Measurements from ENCODE around the gene MAP4K5.
A peak's percentile ranks its signal among the peaks of the same experiment; 100 is the strongest.
"Not testable (repeated sequence)": the region's sequence is repeated elsewhere in the genome, so short reads cannot be mapped to it uniquely, and the experiment has no call there.

Gene MAP4K5

DNA sequence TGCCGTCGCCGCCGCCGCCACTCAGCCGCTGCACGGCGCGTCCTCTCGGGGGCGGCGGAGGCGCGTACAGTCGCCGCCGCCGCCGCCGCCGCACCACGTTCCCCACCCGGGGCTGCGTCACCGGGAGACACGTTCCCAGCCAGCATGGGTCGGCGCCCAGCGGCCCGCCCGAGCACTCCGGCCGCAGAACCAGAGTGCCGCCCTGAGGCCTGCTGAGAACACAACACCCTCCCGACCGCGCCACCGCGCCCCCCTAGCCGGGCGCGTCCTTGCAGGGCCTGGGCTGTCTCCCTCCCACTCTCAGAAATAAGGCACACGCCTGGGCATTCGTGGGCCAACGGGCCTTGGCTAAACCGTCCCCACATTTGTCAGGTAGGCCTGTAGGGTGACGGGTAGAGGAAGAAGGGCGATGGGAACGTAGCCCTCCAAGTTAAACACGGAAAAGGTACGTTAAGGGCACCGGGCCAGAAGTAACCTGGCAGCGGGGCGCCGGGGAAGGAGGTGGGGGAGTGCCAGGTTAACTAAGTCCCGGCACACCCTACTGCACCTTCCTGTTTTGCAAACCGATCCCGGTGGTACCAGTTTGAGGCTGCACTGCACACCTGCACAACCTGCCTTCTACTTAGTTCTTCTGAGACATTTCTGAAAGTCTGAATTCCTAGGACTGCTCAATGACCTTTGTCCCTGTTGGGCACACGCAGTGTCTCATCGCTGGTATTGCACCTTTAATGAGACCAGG, at the start of gene MAP4K5:
MAP4K5 (minus strand) TSS at position 68 of the 739 bp plus-strand sequence. CDS start 520 bp downstream, outside the sequence.
- DNase-seq: peak; percentile 90

DNA sequence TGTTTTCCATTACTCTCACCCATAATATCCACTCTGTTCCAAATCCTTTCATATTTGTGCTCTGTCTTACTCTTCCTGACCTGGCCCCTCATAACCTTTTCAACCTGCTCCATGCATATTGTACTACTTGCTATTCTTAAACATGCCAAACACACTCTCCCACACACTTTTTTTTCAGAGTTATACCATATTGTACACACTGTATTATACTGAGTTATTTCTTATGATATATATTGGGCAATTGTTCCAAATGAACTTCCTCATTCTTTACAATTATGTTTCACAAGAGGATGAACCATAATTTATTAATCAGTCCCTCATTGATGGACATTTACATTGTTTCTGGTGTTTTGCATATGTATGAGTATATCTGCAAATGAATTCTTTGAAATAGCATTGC, 46.1 kb upstream of the MAP4K5 start:
- DNase-seq: no peak

DNA sequence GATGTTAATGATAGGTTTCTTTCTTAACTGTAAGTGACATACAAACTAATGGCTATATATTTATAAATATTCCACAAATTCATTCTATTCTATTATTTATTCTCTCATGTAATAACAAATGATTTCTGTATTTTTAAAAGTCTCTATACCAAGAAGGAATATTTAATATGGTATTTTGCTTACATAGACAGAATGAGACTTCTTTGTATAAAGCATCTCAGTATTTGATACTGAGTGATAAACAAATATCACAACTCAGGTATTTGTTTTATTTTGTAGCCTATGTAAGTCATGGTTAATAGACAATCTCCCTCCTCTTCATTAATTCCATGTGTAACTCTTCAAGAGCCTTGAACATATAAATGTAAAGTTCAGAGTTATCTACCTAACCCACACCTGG, 45.6 kb upstream of the MAP4K5 start:
- DNase-seq: no peak

DNA sequence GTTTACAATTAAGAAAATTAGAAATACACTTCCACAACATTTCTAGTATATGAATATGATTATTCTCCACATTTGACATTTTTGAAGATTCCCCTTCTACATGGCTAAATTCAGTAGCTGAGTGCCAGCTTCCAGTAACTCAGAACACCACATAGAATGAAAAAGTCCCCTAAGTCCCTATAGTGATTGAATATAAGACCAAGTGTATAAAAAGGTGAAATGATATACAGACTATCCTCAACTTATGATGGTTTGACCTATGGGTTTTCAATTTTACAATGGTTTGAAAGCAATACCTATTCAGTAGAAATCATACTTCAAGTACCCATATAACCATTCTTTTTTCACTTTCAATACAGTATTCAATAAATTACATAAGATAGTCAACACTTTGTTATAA, 43.4 kb upstream of the MAP4K5 start:
- DNase-seq: no peak

DNA sequence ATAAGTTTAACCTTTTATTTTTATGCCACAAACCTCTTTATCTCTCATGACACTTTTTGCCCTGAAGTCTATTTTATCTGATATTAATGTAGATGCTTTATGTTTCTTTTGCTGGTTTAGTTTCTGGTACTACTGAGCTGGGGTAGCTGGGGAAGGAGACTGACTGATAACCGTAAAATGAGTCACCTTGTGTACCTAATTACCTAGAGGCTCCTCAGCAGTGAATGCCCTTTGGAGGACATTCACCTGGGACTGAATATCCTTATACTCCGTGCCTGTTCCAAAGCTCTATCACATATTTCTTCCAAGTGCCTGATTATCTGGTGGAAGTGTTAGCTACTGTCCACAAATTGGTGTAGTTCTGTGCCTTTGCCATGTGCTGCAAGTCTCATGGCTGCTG, 41.5 kb upstream of the MAP4K5 start:
- DNase-seq: no peak

DNA sequence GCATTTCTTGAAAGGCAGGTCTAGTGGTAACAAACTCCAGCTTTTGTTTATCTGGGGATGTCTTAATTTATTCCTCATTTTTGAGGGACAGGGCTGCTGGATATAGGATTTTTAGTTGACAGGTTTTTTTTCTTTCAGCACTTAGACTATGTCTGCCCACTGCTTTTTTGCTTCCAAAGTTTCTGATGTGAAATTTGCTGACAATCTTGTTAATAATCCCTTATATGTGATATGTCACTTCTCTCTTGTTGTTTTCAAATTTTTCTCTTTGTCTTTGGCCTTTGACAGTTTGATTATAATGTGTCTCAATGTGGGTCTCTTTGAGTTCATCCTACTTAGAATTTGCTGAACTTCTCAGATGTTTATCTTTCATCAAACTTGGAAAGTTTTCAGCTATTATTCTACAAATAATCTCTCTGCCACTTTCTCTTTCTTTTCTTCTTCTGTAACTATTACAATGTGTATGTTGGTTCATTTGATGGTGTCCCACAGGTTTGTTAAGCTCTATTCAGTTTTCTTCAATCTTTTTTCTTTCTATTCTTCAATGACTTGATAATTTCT, 37.4 kb upstream of the MAP4K5 start:
- DNase-seq: no peak

DNA sequence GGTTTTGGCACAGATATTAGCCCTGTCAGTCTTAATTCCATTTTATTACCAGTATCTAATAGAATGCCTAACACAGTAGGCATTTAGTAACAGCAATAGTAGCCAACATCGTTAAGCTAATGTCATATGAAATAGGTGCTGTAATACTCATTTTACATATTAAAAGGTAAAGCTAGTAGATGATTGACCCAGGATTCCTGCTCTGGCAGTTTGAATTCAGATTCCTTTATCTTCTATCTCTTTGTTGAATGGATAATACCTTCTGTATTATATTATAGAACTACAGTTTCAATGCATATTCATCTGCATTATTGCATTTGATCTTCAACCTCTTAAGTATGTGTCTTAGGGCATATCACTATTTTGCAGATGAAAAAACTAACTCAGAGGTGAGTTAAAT, 30.5 kb upstream of the MAP4K5 start:
- DNase-seq: no peak

DNA sequence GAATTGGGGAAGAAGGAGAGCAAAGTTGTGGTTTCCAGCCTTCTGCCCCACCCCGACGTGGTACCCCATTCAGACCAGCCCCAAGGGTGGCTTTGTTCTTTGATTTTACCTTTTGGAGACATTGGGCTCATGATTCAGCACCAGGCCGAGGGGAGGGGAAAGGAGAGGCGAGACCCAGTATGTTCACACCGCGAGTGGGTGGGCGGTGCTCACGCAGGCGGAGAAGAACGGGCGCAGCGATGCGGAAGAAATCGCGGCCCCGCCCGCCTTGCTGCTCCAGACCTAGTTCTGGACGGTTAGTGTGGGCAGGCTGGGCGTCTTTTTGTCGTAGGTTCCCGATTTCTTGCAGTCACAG, 28.5 kb upstream of the MAP4K5 start:
- peak; percentile 46 for DNase-seq

DNA sequence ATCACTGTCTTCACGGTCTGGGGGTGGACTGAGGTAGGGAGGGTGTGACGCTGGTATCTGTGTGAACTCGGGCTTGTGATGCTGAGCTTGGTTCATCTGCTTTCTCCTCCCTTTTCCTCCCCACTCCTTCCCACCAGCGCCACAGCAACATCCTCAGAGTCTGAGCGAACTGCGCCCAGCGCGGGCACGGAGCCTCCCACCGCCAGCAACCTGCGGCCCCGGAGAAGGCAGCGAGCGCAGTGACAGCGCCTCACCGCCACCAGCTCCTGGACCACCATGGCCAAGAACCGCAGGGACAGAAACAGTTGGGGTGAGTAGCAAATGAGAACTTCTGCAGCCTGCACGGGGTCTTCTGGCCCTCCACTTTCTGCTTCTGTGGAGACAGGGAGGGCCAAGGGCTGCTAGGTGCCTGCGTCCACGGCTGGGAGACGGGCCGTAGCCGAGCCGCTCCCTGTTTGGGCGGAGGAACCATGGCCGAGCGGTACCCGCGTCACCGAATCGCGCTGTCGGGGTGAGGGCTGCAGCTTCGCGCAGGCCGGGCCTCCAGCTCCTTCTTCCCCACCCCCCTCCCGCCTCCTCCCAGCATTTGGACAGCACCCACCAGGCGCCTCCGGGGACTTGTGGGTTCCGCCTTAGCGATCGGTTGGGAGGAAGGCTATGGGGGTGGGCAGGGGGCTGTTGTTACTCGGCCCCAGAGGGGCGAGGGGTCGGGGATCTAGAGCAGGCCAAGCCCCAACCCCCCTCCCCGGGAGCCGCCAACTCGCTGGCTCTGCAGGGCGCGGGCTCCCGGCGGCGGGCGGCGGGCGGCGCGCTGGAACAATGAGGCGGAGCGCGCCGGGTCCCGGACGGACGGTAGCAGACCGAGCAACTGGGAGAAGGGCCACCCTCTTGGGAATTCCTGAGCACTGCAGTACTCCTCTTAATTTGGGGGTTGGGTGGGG, 27.9 kb upstream of the MAP4K5 start, which contains the start of gene ATL1:
ATL1 (plus strand) TSS at position 156 of the 941 bp plus-strand sequence; CDS start at position 277, 121 bp downstream.
- peak; percentile 49 for DNase-seq

DNA sequence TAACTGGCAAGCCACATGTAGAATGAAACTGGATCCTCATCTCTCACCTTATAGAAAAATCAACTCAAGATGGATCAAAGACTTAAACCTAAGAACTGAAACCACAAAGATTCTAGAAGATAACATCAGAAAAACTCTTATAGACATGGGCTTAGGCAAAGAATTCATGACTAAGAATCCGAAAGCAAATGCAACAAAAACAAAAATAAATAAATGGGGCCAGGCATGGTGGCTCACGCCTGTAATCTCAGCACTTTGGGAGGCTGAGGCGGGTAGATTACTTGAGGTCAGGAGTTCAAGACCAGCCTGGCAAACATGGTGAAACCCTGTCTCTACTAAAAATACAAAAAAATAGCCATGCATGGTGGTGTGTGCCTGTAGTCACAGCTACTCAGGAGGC, 20.4 kb upstream of the MAP4K5 start:
- DNase-seq: not testable (repeated sequence)

DNA sequence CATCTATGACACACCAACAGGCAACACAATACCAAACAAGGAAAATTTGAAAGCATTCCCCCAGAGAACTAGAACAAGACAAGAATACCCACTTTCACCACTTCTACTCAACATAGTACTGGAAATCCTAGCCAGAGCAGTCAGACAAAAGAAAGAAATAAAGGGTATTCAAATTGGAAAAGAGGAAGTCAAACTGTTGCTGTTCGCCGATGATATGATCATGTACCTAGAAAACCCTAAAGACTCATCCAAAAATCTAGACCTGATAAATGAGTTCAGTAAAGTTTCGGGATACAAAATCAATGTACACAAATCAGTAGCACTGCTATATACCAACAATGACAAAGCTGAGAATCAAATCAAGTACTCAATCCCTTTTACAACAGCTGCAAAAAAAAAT, 19.5 kb upstream of the MAP4K5 start:
- DNase-seq: no peak

DNA sequence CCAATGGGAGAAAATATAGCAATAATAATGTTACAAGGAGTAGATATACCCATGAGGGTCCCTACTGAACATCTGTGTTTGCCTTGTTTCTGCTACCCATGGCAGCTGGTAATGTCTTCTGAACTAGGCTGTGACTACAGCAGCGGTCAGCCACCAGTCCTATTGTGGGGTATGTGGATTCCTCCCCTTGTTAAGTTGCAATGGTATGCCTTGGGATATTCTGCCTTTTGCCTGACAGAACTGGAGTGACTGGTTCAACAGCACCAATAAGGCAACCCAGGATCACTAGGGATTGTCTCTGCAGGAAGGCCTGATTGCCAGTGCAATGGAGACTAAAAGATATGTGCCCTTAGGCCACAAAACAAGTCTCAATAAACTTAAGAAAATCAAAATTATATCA, 17.9 kb upstream of the MAP4K5 start:
- DNase-seq: no peak

DNA sequence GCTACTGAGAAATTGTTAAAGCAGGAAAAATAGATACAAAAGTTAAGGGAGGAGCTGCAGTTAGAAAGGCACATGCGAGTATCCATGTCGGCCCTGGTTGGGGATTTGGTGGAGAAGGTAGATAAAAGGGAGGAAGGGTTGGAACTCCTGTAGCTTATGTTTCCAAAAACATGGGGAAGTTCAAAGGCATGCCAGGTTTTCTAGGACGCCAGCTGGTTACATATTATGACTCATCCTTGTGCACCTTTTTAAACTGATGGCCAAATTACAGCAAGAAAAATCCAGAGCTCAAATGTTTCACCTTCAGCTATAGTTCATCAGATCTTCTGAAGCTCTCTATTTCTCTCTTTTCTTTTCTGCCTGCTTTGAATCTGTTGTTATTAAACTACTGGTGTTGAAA, 13.2 kb upstream of the MAP4K5 start:
- DNase-seq: no peak

DNA sequence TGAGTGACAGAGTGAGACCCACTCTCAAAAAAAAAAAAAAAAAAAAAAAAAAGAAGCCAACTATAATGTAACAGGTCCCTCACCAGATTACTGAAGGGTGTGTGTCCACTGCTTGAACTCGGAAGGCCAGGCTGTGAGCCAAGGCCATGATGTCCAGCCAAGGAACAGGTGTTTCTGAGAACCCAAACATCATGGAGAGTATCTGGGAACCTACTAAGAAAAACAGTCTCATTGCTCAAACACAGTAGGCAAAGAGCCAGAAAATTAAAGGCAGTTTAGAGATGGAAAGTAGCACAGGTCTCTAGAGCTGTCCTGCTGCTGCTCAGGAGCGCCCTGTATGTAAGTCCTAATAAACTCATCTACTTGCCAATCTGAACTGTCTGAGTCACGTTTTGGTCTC, 12.5 kb upstream of the MAP4K5 start:
- no peak for DNase-seq

DNA sequence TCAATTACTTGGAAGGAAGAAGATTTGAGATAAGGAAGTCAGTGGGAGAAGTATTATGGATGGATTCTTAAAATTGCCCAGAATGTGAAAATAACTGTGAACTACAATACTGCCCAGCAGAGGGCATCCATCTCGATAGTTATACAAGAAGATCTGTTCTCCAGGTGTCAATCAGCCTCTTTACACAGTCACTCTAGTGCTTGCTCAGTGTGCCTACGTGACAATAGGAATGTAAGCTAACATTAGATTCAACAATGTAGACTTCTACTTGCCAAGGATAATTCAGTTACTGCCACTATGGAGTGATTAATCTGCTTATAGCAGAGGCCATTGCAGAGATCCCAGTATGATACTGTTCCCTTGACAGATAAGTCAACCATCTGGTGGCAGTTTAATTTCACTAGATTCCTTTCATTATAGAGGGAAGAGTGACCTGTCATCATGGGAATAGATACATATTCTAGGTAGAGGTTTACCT, 10.6 kb upstream of the MAP4K5 start:
- DNase-seq: no peak

DNA sequence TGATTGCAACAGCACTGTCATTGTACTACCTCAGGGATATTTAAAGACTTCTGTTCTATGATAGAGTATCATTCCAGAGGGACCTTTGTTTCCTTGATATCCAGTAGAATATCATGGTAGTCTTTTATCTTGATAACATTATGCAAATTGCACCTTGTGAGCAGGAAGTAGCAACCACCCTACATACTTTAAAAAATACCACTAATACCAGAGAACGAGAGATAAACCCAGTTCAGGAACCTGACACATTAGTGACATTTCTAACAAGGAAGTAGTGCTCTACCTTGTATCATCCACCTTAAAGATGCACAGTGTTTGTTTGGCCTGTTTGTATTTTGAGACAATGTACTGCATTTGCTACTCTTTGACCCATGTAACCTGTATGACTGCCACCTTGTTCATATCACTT, 8.8 kb upstream of the MAP4K5 start:
- no peak for DNase-seq

DNA sequence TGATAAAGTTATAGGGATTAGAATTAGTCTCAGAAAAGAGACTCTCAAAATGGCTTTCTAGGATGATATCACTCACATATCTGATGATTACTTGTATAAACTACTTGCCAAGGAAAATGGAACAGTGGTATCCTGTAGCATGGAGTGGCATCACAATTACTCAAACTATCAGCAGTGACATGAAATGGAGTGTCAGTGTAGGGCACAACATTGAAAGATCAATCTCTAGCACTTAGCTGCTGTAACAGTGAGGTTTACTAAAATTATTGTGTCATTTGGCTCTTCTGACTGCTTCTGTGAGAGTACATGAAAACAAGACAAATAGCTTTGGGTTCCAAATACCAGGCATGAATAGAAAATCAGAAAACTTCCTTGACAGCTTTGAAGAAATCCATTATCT, 6.7 kb upstream of the MAP4K5 start:
- no peak for DNase-seq

DNA sequence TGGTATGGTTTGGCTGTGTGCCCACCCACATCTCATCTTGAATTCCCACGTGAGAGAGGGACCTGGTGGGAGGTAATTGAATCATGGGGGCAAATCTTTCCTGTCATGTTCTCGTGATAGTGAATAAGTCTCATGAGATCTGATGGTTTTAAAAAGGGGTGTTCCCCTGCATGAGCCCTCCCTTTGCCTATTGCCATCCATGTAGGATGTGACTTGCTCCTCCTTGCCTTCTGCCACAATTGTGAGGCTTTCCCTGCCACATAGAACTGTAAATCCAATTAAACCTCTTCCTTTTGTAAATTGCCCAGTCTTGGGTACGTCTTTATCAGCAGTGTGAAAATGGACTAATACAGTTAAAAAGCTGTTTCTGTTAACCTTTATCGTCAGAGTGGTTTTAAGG, 5.7 kb upstream of the MAP4K5 start:
- DNase-seq: not testable (repeated sequence)

DNA sequence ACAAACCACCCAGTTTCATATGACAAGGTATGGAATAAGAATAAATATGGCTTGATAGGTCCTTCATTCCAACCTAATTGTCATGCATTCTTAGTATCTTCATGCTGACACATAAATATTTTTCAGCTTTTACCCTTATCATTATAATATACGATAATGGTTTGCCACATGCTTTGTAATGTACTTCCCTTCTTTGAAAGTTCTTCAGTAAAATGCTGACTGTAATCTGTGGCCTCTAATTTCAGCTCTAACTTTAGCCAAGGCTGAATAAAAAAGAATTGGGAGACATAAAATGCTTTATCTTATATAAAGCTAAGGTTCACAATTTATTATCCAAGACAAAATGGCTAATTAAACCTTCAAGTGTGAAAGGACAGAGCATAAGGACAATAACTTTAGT, 2.6 kb upstream of the MAP4K5 start:
- DNase-seq: no peak

DNA sequence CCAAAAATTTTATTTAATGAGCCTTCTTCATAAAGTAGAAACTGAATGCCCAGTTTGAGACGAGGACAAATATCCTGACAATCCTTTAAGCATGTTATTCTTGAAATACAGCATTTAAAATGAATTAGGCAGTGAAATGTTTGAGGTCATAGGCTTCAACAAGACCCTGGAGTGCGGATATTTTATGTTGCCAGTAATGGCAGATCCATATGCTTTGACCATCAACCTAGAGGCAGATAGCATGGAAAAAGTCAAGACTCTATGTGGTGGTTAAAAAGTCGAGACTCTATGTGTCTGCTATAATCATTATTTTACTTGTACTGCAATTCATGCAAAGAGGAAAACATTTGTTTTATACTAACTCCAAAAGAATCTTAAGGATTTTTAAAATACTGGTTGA, 2.0 kb upstream of the MAP4K5 start:
- DNase-seq: no peak

DNA sequence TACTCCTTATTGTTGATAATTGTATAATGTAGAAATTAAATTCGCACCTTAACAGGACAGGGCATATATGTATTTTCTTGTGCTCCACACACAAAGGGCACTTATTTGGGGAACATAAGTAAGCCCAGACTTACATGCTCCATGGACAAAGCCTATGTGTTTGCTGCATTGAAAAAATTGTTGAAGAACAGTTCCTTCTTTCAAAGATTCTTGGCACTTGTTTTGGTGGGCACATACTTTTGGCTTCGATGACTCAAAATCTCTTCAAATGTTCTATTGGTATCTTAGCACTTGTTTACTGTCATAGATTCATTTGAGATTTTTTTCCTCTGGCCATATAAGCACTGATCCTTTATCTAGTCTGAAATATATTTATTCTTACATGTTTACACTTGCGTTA, 1.4 kb upstream of the MAP4K5 start:
- no peak for DNase-seq

DNA sequence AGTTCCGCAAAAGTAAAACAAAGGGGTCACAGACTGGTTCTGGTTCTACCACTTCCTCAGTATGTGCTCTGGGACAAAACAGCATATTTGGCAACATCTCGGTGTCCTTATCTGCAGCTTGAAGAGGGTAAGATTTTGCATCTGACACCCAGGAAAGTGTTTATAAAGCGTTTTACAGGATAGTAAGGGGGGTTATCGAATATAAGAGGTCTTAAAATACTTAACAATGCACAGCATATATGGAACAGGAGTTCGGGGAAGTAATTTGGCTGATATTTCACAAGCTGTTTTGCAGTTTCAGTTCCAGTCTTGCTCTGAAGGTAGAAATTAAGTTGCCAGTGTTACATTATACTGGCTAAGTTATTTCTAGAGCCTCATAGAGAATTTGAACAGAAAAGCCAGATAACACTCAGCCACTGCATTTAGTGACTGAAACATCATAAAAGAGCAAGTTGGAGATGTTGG, 904 bp upstream of the MAP4K5 start:
- no peak for DNase-seq

Measured in activated T-cell treated with anti-CD3 and anti-CD28 coated beads, Interleukin-2, amount 50 U/mL, for 1 hour (primary cell).